GM15510 (cell line): ENCODE results near the gene FRAS1.

Source experiments
- POLR2A ChIP-seq: IDR thresholded peaks from 3 replicates; pipeline ENCODE4 v1.6.1; 2011; ENCODE audit warnings: borderline replicate concordance; ENCODE audit not compliant: insufficient read length; ENCODE audit errors: extremely low read depth

Gene FRAS1

DNA sequence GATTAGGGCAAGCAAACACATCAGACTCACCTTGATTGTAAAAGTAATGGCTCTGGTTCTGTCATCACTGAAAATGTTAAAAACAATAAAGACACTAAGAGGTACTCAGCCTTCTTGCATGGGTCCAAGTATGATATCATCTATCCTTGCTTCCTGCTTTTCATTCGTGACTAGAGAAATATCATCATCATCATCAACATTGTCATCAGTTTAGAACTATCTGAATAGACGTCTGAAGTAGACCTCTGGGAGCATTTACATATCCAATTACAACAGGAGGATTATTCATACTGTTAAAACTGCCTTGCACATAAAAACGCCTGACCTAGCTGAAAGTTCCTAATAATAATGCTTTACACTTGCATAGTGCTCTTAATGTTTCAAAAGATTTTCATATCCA, 9.8 kb upstream of the FRAS1 start:
- no peak for TF ChIP-seq POLR2A

DNA sequence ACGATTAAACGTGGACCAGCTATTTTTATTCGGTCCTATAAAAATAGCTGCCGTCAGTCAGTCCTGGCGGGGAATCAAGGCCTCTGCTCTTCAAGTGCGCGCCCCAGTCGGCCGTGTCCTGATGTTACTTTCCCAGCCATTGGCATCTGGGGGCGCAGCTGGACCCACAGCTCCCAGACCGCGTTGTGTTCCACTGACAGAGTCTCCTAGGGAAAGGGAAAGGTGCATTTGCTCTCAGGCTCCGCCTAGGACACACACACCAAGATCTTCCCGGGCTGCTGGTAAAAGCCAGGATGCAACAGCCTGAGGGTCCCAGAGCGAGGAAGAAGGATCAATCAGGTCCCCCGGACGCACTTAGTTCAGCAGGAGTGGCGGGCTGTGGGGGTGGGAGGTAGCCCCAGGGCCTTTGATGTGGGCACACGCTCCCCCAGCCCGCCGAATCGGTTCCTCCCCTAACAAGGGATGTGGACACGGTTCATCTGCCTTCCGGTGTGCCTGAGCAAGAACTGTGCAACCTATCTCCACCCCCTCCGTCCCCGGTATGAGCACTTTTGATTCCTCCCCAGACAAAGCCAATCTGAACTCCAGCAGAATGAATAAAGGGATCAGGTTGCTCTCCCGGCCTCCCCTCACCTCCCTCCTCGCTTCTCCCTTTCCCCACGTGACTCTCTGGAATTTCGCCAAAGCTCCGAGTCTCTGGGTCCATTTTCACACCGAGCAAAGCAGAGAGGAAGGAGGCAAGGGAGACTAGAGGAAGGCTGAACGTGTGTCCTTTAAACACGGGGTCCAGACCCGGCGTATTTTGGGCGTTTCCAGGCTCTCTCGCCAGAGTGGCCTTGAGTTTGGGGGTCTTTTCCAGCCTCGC, 626 bp upstream of the FRAS1 start:
- no peak for TF ChIP-seq POLR2A

DNA sequence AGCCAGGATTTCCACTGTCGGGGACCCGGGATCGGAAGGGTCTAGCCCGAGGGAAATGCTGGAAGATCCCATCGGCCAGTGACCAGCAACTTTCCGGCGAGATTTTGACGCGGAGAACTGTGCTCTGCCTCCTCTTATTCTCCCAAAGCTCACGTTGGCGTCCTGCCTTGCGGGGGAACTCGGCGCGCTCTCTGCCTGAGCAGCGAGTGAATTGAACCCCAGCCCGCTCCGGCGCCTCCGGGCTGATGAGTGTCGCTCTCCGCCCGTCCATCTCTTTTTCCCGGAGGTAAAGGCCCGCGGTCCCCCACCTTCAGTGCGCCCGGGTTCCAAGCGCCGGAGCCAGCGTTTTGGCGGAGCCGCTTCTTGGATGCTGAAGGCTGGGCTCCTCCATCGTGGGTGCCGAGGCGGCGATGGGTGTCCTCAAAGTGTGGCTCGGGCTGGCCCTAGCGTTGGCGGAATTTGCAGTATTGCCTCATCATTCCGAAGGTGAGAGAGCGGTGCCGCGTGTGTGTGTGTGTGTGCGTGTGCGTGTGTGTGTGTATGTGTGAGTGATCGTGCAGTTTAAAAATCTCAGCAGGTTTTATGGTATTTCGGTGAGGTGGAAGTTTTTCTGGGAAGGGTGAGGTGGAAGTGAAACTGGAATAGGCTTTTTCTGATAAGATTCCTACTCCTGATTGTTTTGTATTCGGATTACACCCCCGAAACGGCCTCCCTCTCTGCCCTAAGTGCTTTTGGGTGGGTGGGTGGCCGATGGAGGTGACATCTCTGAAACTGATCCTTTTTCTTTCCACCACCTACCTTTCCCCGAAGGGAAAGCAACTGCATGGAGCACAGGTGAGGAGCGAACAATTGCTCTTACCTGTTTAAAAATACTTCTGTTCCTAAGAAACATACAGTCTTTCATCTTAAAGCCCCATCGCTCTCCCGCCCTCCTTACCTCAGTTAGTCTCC, 752 bp downstream of the FRAS1 start:
- no peak for TF ChIP-seq POLR2A

DNA sequence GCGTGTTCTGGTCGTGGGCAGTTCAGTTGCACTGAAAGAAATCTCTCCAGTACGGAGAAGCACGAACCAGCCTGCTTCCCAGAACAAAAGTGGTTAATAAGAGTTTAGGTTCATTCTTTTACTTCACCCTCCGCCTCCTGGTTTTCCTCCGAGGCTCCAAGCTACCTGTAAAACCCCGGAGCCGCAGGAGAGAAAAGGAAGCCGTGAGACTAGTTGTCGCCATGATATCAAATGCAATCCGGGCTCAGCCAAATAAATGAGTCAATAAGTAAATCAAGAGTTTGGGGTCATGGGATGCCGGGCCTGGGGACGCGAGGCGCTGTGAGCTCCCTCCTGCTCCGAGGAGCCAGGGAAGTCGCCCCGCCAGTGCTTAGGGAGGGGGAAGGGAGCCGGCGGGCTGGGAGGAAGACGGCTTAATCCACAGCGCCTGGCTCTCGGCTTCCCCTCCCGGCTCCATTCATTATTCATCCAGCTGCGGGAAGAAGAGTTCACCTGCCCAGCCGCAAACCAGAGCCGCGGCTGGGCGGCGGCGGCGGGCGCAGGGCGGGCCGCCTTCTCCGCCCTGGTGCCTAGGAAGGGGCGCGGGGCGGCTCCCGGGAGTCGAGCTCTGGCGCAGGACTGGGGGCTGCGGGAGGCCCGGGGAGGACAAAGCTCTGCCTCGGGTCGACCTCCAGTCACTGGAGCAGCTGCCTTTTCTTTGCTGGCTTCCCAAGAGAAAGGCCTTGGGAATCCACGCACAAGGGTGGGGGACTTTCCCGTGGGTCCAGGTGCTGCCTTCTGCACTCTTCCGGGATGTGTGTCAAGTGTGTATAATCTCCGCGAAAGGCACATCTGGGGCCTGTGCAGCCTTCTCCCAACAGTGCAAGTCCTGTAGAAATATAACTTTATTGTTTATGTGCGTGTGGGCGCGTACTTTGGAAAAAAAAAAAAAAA, 1.7 kb downstream of the FRAS1 start:
- TF ChIP-seq POLR2A = no peak

DNA sequence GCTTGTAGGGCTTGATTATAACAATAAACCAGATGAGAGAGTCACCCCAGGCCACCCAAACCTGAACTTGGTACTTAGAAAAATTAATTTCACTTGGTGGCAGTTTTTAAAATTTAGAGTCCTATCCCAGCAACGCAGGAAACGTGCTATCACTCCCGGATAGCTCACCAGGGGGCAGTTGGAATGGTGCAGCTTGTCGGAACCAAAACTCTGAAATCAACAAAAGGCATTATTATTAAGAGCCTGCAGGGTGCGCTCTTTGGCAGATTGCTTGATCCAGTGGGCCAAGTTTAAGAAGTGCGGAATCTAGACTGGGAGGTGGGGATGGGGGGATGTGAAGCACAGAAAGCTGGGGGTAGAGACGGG, 2.4 kb downstream of the FRAS1 start:
- TF ChIP-seq POLR2A = no peak

GRCh38 chr4:78059938-78060337, 2.8 kb downstream of the FRAS1 start:
- TF ChIP-seq POLR2A = no peak

DNA sequence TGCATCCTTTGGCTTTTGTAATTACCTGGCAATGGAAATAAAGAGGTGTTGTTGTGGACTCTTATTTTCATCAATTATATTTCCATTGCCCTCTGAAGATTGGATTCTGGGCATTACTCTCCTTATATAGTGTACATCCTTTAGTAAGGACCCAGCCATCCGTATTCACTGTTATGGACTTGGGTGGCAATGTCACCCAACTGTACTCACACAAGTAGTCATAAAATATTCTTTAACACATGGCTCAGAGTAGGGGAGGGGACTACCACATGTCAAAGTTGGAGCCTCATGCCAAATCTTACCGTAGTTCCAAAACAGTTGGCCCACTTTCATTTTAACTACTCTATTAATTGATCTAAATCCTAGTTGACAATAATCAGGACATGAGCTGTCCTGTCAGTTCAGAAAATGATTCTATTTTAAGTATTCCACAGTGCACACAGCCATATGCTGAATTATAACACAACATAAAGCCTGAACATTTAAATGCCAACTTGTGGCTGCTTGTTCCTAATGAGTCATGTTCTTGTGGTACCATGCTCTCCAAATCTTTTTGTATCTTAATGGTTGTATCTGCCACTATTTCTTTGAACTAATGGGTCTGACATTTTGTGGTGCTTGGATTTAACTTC, 4.9 kb downstream of the FRAS1 start:
- no peak for TF ChIP-seq POLR2A

GRCh38 chr4:78065508-78066192, 8.5 kb downstream of the FRAS1 start:
- no peak for TF ChIP-seq POLR2A

DNA sequence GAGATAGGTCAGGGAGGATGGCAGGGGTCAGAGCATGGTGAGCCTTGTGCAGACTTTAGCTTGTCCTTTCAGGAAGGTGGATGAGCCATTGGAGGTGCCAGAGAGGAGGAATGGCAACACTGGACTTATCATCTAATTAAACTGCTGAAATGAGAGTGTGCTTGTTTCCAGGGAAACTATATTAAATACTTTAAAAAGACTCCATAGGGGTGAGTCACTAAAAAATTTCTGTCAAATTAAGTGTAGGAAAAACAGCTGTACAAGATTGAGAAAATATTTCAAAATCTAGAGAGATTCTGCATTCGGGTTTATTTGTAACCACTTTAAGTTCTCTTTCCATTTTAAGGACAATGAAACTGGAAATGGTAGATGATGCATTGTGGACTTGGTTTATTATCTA, 11.4 kb downstream of the FRAS1 start:
- no peak for TF ChIP-seq POLR2A

DNA sequence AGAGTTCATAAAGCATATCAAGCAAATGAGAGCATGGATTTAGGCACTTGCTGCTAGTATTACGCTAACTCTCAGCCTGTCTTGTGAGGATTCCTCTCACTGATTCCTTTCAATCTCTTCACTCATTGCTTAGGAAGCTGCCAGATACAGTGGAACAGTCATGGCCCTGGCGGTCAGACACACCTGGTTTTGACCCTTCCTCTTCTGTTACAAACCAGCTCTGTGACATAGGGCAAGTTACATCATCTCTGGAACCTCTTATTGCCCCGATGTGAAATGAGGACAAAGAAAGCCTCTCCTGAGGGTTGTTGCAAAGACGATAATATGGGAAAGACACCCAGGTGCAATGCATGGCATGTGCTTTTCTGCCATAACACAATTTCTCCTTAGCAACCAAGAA, 12.2 kb downstream of the FRAS1 start:
- TF ChIP-seq POLR2A = no peak

- TF ChIP-seq POLR2A = no peak
These were observed 12.7 kb downstream of the FRAS1 start for GRCh38 chr4:78069859-78070258.

DNA sequence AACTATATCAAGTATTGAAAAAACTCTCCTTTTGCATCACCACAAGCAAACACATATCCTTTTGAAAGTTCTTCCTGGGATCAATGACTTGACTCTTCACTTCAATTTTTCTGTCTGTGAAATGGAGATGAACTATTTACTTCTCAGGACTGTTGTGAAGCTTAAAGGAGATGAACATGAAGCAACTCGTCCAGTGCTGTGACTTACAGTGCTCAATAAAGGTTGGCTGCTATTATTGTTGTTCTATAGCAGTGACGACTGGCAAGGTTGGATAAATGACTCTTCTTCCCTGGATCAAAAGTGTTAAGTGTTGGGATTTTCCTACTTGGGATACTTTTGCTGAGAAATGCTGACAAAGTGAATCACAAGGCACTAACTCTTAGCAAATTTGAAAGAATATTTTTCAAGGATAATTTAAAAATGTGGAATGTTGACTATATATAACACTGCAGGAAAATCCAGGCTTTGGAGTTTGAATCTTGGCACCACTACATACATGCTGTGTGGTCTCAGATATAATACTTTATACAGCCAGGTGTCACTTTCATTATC, 13.7 kb downstream of the FRAS1 start:
- TF ChIP-seq POLR2A = no peak

DNA sequence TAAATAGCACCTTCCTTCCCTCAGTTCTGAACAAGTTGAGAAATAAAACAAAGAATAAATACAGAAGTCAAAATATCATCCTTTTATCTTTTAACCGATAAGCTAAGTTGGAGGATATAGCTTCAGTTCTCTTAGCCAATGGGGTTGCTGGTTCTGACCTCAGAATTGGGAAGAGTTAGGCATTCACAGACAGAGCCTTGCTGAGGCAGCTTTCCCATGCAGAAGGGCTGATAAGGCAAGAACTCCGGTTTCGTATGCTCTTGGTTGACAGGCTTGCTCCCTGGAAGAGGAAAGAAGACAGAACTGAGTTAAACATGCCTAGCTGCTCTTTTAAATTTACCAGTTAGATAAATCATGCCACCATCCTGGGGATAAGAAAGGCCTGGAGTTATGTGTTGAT, 17.6 kb downstream of the FRAS1 start:
- no peak for TF ChIP-seq POLR2A
